Nucleus accumbens (tissue), 56 donors: ENCODE data around the gene ACAA1.

Source experiments
- DNase-seq, 56 donors: peaks; one replicate each; lab custom pipeline; 2025; lab: John Stamatoyannopoulos, UW

ACAA1 gene

GRCh38 chr3:38121451-38121831 lies 15.5 kb downstream of the ACAA1 start:
- no peak for DNase-seq

GRCh38 chr3:38120693-38121450 lies 16.1 kb downstream of the ACAA1 start:
- DNase-seq, result no peak

DNA sequence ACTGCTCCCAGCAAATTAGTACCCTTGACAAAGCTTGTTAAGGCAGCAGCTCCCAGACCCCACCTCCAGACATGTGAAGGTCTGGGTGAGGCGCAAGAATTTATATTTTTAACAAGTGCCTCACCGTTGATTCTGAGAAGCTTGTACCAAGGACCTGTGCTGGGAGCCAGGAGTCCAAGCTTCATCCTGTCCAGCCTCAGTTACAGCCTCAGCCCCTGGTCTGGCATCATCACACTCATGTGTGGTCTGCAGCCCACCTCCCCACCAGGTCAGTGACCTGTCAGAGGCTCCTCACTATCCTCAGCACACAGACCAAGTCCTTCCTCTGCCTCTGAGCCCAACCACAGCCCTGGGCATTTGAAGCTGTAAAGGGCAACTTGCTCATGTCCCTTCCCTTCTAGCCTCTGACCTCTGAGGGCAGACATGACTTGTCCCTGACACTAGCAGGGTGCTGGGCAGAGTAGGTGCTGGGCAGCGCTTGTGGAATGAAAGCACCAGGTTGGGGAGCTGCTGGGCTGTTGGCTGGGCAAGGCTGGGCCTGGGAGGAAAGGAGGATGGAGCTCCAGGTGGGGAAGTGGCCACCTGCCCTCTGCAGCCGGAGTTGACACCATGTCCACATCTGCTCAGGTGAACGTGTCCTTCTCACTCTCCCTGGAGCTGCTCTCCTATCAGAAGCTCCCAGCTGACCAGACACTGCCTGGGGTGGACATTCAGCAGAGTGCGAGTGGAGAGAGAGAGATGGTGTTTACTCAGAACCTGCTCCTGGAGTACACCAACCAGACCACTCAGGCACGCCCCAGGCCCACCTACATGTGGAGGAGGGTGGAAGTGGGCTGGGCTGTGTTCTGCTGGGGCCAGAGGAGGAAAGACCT lies 16.9 kb downstream of the ACAA1 start:
- no peak for DNase-seq

GRCh38 chr3:38119248-38119544 lies 17.7 kb downstream of the ACAA1 start:
- DNase-seq, result no peak

GRCh38 chr3:38118421-38119247 lies 18.3 kb downstream of the ACAA1 start:
- DNase-seq, result peak in 1 of 56 donors; percentile 12

GRCh38 chr3:38117748-38118420 lies 19.0 kb downstream of the ACAA1 start:
- DNase-seq, result peak in 31 of 56 donors; percentile 7 to 58 (median 31)

- DNase-seq, result peak in 4 of 56 donors; percentile 7 to 17 (median 12)
Measured at GRCh38 chr3:38117163-38117716, 19.7 kb downstream of the ACAA1 start.

- no peak for DNase-seq
Measured at GRCh38 chr3:38116471-38117162, 20.3 kb downstream of the ACAA1 start.

DNA sequence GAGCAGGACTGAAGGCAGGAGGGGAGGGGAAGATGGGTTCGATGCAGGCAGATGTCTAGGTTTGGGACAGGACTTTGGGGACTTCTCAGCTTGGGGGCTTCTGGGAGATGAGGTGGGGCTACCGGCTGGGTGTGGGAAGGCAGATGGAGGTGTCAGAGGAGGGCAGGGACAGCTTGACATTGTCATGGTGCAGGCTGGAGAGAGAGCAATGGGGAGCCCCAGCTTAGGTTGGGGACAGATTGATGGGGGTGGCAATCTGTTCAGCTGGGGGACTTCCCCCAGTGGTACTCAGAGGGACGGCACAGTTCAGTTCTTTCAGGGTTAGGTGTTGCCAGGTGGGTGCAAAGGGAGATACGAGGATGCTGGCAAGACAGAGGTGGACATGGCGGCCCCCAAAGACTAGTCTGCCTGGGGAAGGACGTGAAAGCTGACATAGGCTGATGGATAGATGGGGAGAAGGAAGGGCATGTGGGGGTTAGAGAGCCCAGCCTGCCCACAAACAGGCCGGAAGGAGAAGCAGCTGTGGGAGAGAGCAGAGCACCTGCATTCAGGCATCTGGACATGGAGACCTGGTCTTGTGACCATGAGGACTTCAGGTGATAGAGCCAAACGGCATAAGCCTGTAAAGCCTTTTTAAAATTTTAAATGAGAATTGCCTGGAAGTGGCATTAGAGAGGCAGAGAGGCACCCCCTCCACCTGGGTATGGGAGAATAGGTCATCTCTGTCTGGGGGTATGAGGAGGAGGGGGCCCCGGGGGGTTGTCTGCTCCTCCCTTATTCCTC lies 21.1 kb downstream of the ACAA1 start:
- no peak for DNase-seq

DNA sequence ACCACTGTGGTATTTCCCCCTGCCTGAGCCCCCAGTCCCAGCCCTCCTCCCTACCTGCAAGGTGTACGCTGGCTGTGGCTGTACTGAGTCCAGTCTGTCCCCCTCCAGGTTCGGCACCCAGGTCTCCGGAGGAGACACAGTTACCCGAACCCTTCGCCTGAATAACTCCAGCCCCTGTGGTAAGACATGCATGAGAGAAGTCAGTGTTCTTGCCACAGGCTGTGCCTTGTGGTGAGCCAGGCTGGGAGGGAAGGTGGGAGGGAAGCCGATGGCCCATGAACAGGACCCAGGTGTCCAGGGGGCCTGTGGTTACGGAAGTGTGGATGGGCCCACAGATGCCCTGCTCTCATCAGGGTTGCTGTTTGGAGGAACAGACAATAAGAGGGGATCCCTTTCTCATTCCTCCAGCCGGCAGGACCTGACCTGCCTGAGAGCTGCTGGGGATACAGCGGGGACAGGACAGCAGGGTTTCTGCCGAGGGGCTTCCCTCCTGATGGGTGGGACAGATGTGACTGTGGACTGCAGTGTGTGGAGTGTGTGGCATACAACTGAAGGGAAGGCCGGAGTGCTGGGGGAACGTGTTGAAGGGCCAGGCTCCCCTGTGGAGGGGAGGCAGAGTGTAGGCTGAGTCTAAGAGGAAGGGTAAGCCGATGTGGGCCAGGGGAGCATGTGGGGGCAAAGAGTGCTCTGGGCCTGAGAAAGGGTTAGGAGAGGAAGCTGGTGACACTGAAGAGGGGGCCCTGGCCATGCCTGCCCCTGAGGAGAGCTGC lies 21.9 kb downstream of the ACAA1 start:
- no peak for DNase-seq

DNA sequence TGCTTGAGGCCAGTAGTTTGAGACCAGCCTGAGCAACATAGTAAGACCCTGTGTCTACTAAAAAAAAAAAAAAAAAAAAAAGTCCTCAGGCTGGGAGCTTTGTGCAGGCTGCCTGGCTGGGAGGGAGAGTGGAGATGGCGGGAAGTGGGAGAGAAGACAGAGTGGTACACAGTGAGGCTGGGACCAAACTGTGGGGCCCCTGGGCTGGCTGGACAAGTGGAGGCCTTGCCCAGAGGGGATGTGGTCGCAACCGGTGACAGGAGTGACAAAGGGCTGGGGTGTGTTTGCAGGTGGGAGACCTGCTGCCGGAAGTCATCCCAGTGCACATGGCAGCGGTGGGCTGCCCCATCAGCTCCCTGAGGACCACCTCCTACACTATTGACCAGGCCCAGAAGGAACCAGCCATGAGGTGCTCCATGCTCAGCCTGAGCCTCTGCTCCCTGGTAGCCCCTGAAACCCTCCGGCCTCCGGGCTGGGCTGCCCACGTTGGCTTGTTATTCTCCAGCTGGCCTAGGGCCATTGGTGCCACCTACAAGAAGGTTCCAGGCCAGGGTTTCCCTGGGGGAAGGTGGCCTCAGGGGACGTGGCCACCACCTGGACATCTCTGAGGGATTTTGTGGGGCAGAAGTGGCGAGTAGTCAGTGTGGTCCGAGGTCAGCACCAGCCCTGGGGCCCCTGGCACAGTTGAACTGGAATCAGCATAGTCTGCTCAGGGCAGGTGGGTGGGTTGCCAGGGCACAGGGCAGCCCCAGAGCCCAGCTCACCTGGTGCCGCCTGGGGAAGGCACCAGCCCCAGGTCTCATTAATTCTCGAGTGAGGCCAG lies 22.7 kb downstream of the ACAA1 start:
- no peak for DNase-seq

- DNase-seq, result no peak
Measured at GRCh38 chr3:38112378-38112761, 24.6 kb downstream of the ACAA1 start.

DNA sequence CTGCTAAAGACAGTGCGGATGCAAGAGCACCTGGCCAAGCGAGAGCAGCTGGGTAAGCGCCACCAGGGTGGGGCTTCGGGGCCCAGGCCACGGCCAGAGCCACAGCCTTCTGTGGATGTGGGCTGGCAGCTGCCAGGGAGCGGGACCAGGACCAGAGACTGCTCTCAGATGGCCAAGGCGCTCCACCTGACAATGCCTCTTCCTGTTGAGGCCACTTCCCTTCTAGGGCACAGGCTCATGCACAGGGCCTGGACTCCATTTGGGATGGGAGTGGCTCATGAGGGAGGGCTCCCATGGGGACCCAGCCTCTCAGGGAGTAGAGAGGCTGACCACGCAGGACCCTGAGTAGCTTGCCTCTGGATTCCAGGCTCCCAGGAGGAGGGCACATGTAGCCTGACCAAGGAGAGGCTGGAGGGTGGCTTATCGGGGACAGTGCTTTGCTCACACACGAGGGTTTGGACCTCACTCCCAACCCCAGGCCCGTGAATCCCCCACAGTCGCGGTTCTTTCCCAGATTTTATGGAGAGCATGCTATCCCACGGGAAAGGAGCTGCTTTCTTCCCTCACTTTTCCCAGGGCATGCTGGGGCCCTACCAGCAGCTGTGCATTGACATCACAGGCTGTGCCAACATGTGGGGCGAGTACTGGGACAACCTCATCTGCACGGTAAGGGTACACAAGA lies 25.1 kb downstream of the ACAA1 start:
- DNase-seq, result no peak

- DNase-seq, result peak in 2 of 56 donors; percentile 26 to 41
Measured at GRCh38 chr3:38111201-38111600, 25.7 kb downstream of the ACAA1 start.

- no peak for DNase-seq
Measured at GRCh38 chr3:38110314-38111050, 26.4 kb downstream of the ACAA1 start.
